Endothelial cell of umbilical vein (primary cell): ENCODE results near the gene MBD5. TPM values are rescaled to one million over a fixed set of nuclear protein-coding genes. Genes with fewer than 3 reads are reported as not detected.

Source experiments
- BruUV-seq: library from RNA; stranded (reverse); fragments of 400-500 nt; replicated peaks from 2 replicates; lab custom pipeline; 2021; lab: Mats Ljungman, UMichigan
- CTCF ChIA-PET: fragments of 300-600, 350-600 bp; sonication (Branson Sonifier 250); formaldehyde crosslinking; loops from one replicate; lab custom pipeline; 2021; ENCODE audit warnings: antibody characterized with exemption, inconsistent platforms; lab: Charles Lee
- POLR2A ChIA-PET: fragments of 300-600, 350-600 bp; sonication (Branson Sonifier 250); formaldehyde crosslinking; loops from one replicate; lab custom pipeline; 2021; ENCODE audit warnings: antibody characterized with exemption, inconsistent platforms; lab: Charles Lee
- DNase-seq: peaks from one replicate; pipeline ENCODE4 v3.0.0-alpha.2; 2011; ENCODE audit warnings: low read depth, low spot score
- FAIRE-seq: peaks from 2 replicates; lab custom pipeline; 2011; peaks lifted over from hg19 to GRCh38; lab: Jason Lieb, UNC
- H2AFZ ChIP-seq: 2 replicates; pipeline ENCODE4 v1.6.0; 2012; ENCODE audit warnings: low read depth, low read length, control low read depth, inconsistent platforms
- H3K27ac ChIP-seq: 2 replicates; pipeline ENCODE4 v1.5.1; 2011; ENCODE audit warnings: low read depth, mild to moderate bottlenecking, control low read depth, low read length, moderate library complexity; ENCODE audit not compliant: insufficient read depth
- H3K27me3 ChIP-seq, 2 experiments: 2 replicates each; pipeline versions ENCODE4 v1.6.0 to v1.6.1; 2011; ENCODE audit warnings: low read length in 2 of 2, mixed read lengths in 1 of 2; ENCODE audit not compliant: control insufficient read depth in 2 of 2, insufficient read depth in 2 of 2
- H3K36me3 ChIP-seq, 2 experiments: 2 replicates in 1 of 2; 3 replicates in 1 of 2; pipeline ENCODE4 v1.5.1; 2011; ENCODE audit warnings: low read length in 2 of 2, mild to moderate bottlenecking in 1 of 2, moderate library complexity in 1 of 2; ENCODE audit not compliant: control insufficient read depth in 2 of 2, insufficient read depth in 2 of 2; ENCODE audit errors: extremely low read depth in 1 of 2
- H3K4me1 ChIP-seq: 3 replicates; pipeline ENCODE4 v1.5.1; 2011; ENCODE audit warnings: mild to moderate bottlenecking, low read length; ENCODE audit not compliant: control insufficient read depth, insufficient read depth; ENCODE audit errors: extremely low read depth
- H3K4me2 ChIP-seq: 2 replicates; pipeline ENCODE4 v1.6.1; 2011; ENCODE audit warnings: low read length, control low read depth, mixed read lengths; ENCODE audit not compliant: insufficient read depth
- H3K4me3 ChIP-seq, 3 experiments: fragments of 200-600 bp in 1 of 3; sonication (generic), shearing (Covaris generic) in 1 of 3; replicated peaks in 1 of 3; 2 replicates each; pipeline ENCODE4 v1.5.1; 2011 to 2016; ENCODE audit warnings: control low read depth in 3 of 3, low read length in 3 of 3, mild to moderate bottlenecking in 2 of 3, inconsistent platforms in 1 of 3, low read depth in 1 of 3, moderate library complexity in 1 of 3; ENCODE audit not compliant: insufficient read depth in 1 of 3
- H3K79me2 ChIP-seq: 2 replicates; pipeline ENCODE4 v1.6.0; 2012; ENCODE audit warnings: low read length, inconsistent platforms; ENCODE audit not compliant: control insufficient read depth, insufficient read depth
- H3K9ac ChIP-seq: replicated peaks from 2 replicates; pipeline ENCODE3; 2011; ENCODE audit warnings: low read length, control low read depth; ENCODE audit not compliant: insufficient read depth; ENCODE audit errors: extremely low read depth
- H3K9me1 ChIP-seq: replicated peaks from 3 replicates; pipeline ENCODE4 v1.6.0; 2011; ENCODE audit warnings: mild to moderate bottlenecking, low read length; ENCODE audit not compliant: control insufficient read depth, insufficient read depth; ENCODE audit errors: extremely low read depth
- H3K9me3 ChIP-seq: replicated peaks from 2 replicates; pipeline ENCODE4 v1.5.1; 2012; ENCODE audit warnings: low read length, inconsistent platforms; ENCODE audit not compliant: control insufficient read depth, insufficient read depth
- H4K20me1 ChIP-seq: replicated peaks from 2 replicates; pipeline ENCODE3; 2011; ENCODE audit warnings: mild to moderate bottlenecking, low read length; ENCODE audit not compliant: control insufficient read depth, insufficient read depth; ENCODE audit errors: extremely low read depth
- FOS ChIP-seq: IDR thresholded peaks from 2 replicates; pipeline ENCODE4 v1.6.1; 2011; ENCODE audit warnings: mild to moderate bottlenecking, low read length, moderate library complexity, borderline replicate concordance; ENCODE audit not compliant: insufficient read depth
- GATA2 ChIP-seq: IDR thresholded peaks from 2 replicates; pipeline ENCODE4 v1.7.0; 2011; ENCODE audit warnings: low read depth, mild to moderate bottlenecking, moderate library complexity, mixed read lengths, low read length; ENCODE audit not compliant: insufficient read length, insufficient read depth
- MAX ChIP-seq: IDR thresholded peaks from 2 replicates; pipeline ENCODE4 v1.6.1; 2011; ENCODE audit not compliant: insufficient read depth, insufficient read length
- POLR2A ChIP-seq: IDR thresholded peaks from 2 replicates; pipeline ENCODE4 v1.6.1; 2012; ENCODE audit warnings: low read depth, mild to moderate bottlenecking, control low read depth, low read length
- POLR2AphosphoS5 ChIP-seq: IDR thresholded peaks from 2 replicates; pipeline ENCODE4 v1.6.1; 2012; ENCODE audit warnings: low read depth, mild to moderate bottlenecking, control low read depth, low read length, moderate library complexity; ENCODE audit not compliant: insufficient read depth
- dilution Hi-C: fragments of 300-500 bp; cut with MboI; formaldehyde crosslinking; loops from one replicate; pipeline ENCODE4 v1.15.0; 2019; ENCODE audit warnings: low sequenced_read_pairs; ENCODE audit not compliant: extremely low pct_ligation_motif_present
- intact Hi-C: fragments of 100-400 bp; cut with micrococcal nuclease; formaldehyde crosslinking; loops from one replicate; pipeline ENCODE4 v1.10.0; 2022
- polyA plus RNA-seq, 4 experiments: library from polyadenylated mRNA; depleted of rRNA in 3 of 4; stranded (reverse) in 3 of 4; unstranded in 1 of 4; fragments of >200 nt; gene quantifications; 2 replicates each; pipeline versions ENCODE4 v1.2.1 to v1.2.3, GENCODE V29; 2011 to 2012; ENCODE audit warnings: missing spikeins in 1 of 4
- total RNA-seq: library from RNA; stranded (reverse); gene quantifications from 2 replicates; pipeline ENCODE4 v1.2.3, GENCODE V29; 2021

Gene MBD5
- total and polyA plus RNA-seq, 2 donors (not counting 3 experiments of a cell fraction or from before 2014, with no cell fraction given) = 11.3 to 37.0 TPM

GRCh38 chr2:148014616-148015015 is 6.3 kb upstream of the MBD5 start:
- Histone ChIP-seq H4K20me1 (peaks cover 2% of the 10 kb centered on the region), H3K4me2 (no peak overlapping the region), H3K9me1 (no peaks in the 10 kb centered on the region), H3K79me2 (peaks cover 66% of the 10 kb centered on the region), H3K27ac (no peak overlapping the region), H3K4me1 (peaks cover 3% of the 10 kb centered on the region), H2AFZ (no peak overlapping the region), H3K4me3 (no peak overlapping the region), H3K36me3 (no peaks in the 10 kb centered on the region), H3K9me3 (no peaks in the 10 kb centered on the region), H3K9ac (no peak overlapping the region), H3K27me3 (no peaks in the 10 kb centered on the region)
- DNase-seq (no peak), FAIRE-seq (no peak)
- TF ChIP-seq FOS = no peak
- TF ChIP-seq POLR2A = no peak
- TF ChIP-seq GATA2 = no peak
- no peak for TF ChIP-seq MAX
- no peak for TF ChIP-seq POLR2AphosphoS5
- dilution Hi-C loops = no loop called here
- POLR2A ChIA-PET = no interaction called here
- CTCF ChIA-PET = interaction anchor here (1.5 kb wide), 1 partner anchor 494 kb away, joined by 4 read pairs; no protein-coding TSS in a partner anchor
- no TSS peak for BruUV-seq
- intact Hi-C loops = no loop called here
